Measurements from ENCODE around the gene UBASH3B.

UBASH3B gene

DNA sequence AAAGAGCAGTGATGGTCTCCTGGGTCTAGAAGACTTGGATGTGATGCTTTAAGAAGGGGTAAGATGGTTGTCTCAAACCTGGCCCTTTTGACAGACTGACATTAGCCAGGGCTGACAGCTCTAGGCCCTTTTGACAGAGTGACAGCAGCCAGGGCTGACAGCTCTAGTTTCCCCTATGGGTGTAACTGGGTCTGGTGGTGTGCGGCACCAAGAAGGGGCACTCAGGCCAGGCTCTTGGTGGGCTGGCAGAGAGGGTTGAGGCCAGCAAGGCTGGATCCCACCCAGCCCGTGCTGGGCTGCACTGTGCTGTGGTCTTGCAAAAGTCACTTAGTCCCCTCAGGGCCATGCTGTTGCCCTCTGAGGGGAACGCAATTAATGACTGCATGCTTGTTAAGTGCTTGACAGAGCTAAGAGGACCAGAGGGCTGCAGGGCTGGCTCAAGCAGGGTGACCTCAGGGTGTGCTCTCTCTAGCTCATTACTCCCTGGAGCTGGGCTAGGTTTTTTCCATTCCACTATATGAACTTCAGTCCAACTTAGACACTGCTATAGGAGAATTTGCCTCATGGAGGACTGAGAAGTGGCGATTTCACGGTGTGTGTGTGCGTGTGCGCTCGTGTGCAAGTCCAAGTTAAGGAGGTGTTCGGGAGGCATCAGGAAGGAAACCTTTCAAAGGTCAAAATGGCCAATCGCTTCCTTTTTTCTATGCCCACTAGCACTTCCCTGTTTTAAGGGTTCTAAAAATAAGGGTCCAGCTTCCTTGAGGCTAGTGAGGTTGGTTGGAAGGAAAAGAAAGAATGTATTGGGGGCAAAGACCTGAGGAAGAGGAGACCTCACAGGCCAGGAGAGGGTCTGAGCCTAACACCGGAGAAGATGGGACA is 4.4 kb downstream of the UBASH3B start:
- no peak for TF ChIP-seq ZNF274 (IDR thresholded peaks at IDR 0.05; ENCODE audit: low read depth, low read length)
- no peak overlapping the region for H3K4me3 ChIP-seq (ENCODE audit: low read length)

DNA sequence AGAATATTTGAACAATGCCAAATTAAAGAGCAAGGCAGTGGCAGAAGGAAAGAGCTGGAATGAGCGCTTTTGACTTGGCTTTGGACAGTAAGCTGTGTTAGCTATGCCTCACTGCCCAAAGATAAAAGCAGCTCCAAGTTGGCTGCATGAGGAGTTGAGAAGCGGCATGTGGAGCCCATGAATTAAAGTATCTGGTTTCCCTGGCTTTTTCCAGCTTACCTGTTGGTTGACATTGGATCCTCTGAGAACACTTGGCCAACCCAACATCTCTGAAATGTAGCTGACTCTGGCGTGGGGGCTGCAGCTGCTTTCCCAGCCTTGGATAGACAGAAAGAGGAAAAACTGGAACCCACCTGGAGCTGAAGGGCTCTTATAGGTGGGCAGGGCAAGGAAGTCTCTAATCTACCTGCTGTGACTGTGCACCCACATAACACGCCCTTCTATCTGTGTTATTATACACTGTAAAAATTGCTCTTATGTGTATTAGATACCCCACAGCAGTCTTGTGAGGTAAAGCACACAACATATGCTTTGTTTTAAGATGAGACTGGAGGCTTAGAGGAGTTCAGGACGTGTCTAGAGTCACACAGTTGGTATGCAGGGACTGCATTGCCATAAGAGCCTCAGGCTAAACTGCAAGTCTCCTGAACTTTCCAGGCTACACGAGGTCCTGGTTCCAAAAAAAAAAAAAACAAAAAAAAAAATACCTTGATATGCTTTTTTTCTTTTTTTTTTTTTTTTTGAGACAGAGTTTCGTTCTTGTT is 5.8 kb downstream of the UBASH3B start:
- no peak for TF ChIP-seq ZNF274 (IDR thresholded peaks at IDR 0.05; ENCODE audit: low read depth, low read length)
- no peak overlapping the region for H3K4me3 ChIP-seq (ENCODE audit: low read length)

DNA sequence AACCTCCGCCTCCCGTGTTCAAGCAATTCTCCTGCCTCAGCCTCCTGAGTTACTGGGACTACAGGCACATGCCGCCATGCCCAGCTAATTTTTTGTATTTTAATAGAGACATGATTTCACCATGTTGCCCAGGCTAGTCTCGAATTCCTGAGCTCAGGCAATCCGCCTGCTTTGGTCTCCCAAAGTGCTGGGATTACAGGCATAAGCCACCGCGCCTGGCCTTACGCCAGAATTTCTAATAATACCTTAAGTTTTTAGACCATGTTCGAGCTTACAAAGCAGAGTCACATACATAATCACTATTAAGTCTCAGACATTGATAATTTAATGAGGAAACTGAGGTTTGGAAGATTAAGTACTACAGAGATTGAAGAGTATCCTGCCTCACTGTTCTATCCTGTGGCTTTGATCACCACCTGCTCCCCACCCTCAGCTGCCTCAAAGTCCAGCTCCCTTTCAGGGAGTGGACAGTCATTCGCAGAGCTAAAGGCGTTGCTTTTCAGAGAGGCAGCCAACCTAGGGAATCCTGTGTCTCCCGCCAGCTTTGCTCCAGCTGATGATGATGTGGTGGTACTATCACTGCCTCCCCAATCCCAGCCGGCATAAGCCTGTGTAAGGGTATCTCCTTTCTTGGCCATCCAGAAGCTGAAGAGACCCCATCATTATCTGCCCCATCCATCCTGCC is 7.7 kb downstream of the UBASH3B start:
- H3K4me3 ChIP-seq (ENCODE audit: low read length), result no peak overlapping the region
- no peak for TF ChIP-seq ZNF274 (IDR thresholded peaks at IDR 0.05; ENCODE audit: low read depth, low read length)

DNA sequence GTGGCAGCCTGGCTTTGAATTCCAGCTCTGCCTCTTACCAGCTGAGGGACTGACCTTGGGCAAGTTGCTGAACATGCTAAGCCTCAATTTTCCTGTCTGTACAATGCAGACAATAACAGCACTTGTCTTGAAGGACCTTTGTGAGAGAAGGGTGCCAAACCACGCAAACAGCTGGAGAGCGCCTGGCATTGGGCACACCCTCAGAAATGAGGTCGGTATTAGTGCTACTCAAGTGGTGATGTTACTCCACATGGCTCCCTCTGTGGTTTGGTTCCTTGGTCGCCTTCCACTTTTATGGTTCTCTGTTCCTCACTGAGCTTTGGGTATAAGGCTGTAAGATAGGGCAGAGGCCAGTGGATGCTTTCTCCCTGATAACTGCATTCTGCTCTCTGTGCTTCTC is 8.2 kb downstream of the UBASH3B start:
- TF ChIP-seq ZNF274 (IDR thresholded peaks at IDR 0.05; ENCODE audit: low read depth, low read length), result no peak
- no peak overlapping the region for H3K4me3 ChIP-seq (ENCODE audit: low read length)

DNA sequence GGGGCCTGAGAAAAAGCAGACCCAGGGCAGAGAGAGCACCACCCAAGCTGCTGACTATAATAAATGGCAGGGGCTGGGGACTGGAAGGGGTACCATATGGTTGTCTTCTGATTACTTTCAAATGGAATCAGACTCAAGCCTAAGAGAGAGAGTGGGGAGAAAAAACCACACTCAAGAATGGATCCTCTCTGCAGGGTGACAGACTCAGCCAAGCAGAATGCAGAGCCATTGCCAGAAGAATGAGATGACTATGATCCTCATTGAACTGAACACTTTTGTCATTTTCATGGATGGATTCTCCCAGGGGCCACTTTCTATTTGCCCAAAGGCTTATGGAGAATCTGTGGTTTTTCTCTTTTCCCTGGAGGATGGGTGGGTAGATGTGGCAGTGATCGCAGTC is 8.7 kb downstream of the UBASH3B start:
- H3K4me3 ChIP-seq (ENCODE audit: low read length), result no peak overlapping the region
- TF ChIP-seq ZNF274 (IDR thresholded peaks at IDR 0.05; ENCODE audit: low read depth, low read length), result no peak

DNA sequence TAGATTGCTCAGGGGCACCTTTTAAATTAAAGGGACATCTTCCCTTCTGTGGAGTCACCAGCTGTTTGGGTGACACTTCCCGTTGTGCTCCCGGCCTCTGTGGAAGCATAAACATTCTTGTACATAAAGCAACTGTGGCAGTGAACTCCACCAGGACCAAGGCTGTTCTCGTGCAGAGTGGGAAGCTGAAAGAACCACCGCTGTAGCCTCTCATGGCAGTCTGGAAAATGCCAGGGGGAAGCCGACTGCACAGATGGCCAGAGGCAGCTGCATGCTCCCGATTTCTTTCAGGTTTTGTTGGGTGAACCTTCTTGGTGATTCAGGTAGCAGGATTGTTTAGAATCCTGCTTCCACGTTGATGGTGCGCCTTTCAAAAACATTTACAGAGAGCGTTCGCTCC is 10.3 kb downstream of the UBASH3B start:
- TF ChIP-seq ZNF274 (IDR thresholded peaks at IDR 0.05; ENCODE audit: low read depth, low read length), result no peak
- no peak overlapping the region for H3K4me3 ChIP-seq (ENCODE audit: low read length)

DNA sequence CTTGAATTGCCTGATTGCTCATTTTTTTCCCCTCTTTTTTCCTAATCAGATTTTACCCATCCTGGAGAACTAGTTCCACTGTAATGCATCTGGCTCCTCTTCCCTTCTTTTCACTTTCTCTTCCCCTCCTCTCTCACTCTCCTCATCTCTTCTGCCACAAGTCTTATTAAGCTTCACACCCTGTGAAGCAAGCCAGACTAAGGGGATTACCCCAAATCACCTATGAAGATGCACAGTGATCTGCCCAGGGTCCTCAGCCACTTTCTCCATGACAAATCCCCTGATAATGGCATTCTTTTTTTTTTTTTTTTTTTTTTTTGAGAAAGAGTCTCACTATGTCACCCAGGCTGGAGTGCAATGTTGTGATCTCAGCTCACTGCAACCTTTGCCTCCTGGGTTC is 11.2 kb downstream of the UBASH3B start:
- TF ChIP-seq ZNF274 (IDR thresholded peaks at IDR 0.05; ENCODE audit: low read depth, low read length), result no peak
- H3K4me3 ChIP-seq (ENCODE audit: low read length), result no peak overlapping the region

DNA sequence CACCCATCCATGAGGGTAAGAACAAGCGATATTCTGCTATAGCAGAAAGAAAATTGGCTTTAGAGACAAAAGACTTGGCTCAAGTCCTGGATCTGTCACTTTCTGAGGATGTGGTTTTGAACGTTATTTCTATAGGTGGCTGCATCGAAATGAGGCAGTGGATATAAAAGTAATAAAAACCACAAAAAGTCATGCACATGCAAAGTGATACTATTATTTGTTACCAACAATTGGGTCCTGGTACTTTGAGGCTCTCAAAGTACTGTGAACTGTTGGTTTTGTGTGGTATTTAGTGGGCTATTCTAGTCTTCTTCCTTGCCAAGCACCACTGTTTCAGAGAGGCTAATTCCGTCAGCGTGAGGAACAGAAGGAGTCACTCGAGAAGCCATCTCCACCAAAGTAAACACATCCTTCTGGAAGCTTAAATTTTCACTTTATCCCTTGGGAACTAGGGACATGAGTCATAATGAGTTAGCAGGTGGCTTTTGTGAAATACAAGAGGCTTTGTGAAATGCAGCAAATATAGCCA is 13.1 kb downstream of the UBASH3B start:
- no peak overlapping the region for H3K4me3 ChIP-seq (ENCODE audit: low read length)
- no peak for TF ChIP-seq ZNF274 (IDR thresholded peaks at IDR 0.05; ENCODE audit: low read depth, low read length)

DNA sequence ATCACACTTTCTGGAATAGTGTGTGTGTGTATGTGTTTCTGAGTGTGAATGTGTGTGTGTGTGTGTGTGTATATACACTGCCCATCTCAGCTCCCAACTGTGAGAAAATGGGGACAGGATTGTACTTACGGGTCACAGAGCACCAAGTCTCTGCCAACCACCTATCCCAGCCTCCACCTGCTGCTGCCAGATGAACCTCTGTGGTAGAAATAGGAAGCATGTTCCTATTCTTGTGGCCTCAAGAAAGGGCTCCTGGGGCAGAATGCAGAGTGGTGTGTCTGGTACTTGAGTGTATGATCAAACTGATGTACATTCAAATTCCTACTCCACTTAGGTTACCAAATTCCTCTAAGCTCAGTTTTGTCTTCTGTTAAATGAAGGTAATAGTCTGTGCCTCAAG is 14.6 kb downstream of the UBASH3B start:
- TF ChIP-seq ZNF274 (IDR thresholded peaks at IDR 0.05; ENCODE audit: low read depth, low read length), result no peak
- H3K4me3 ChIP-seq (ENCODE audit: low read length), result no peak overlapping the region

DNA sequence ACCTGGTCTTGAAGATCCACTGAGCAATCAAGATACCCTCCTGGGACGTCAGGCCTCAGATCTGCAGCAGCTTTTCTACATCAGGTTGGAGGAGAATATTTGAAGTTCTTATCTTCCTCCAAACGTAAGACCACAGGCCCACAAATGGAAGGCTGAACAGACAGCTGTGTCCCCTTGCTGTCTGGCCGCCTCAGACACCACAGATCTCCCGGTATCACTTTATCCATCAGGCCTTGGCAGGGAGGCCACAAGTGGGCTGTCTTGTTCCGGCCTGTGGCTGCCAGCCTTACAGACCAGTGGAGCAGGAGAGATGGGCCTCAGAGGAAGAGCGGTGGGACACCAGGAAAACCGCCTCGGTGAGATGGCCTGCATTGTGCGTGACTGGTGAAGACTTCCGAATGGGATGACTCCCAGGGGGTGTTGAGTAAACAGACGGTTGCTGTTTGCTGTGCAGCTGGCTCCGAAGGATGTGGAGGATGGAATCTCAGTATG is 15.9 kb downstream of the UBASH3B start:
- TF ChIP-seq ZNF274 (IDR thresholded peaks at IDR 0.05; ENCODE audit: low read depth, low read length), result no peak
- no peak overlapping the region for H3K4me3 ChIP-seq (ENCODE audit: low read length)

DNA sequence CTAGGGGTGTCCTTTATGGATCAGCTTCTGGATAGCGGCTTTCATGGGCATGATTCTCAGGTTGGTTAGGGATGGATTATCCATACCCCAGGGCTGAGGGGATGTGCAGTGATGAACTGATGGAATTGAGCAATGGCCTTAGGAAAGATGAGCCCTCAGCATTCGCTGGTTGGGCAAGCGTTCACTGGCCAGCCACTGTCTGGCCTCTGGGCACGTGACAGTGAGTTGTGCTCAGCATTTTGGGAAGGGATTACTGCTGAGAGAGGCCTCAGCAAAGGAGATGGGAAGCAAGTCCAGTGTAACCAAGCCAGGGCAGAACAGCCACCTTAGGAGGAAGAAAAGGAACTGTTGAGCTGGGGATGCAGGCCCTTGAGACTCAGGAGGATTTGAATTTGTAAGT is 17.4 kb downstream of the UBASH3B start:
- no peak overlapping the region for H3K4me3 ChIP-seq (ENCODE audit: low read length)
- TF ChIP-seq ZNF274 (IDR thresholded peaks at IDR 0.05; ENCODE audit: low read depth, low read length), result no peak

DNA sequence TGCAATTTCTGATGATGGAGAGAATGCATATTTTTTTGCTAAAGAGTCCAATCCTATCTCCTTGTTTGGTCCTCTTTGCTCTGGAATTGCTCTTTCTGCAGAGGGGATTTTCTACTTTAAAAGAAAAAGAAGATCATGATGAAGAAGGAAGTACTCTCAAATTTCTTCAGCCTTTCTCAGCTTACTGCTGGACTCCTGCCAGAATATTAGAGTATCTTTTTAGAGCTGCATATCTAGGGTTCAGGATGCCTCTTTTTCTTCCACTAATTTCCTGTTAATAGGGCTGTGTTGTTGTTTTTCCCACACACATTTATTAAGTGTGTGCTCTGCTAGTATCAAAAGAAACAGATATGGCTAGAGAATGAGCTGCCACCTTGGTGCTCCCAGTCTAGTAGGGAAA is 18.2 kb downstream of the UBASH3B start:
- TF ChIP-seq ZNF274 (IDR thresholded peaks at IDR 0.05; ENCODE audit: low read depth, low read length), result no peak
- no peak overlapping the region for H3K4me3 ChIP-seq (ENCODE audit: low read length)

DNA sequence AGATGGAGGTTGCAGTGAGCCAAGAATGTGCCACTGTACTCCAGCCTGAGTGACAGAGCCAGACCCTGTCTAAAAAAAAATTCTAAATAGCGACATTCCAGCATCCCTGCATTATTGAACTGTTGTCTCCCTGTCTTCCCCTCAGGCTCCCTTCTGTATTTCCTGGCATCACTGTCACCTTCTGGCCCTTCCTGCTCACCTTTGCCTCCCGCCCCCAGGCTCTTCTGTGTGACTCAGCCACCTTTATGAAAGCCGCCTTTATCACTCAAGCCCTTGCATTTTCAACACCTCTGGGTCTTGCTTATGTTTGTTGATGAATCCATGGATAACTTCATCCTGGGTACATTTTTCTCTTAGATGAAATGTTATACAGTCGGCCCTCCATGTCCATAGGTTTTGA is 21.1 kb downstream of the UBASH3B start:
- TF ChIP-seq ZNF274 (IDR thresholded peaks at IDR 0.05; ENCODE audit: low read depth, low read length), result no peak
- no peak overlapping the region for H3K4me3 ChIP-seq (ENCODE audit: low read length)

DNA sequence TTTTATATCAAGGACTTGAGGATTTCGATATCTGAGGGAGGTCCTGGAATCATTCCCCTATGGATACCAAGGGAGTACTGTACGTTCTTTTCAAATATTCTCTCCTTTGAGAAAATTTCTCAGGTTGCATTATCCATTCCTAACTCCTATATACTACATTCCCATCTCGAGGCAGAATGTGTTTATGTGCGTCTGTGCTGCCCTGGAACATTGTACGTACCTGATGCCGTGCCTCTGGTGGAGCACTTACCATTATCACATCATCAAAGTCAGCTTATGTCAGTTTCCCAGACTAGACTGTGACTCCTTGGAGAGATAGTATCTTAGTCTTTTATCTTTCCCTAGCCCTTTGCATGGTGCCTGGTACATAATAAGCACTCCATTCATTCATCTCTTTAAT is 21.7 kb downstream of the UBASH3B start:
- TF ChIP-seq ZNF274 (IDR thresholded peaks at IDR 0.05; ENCODE audit: low read depth, low read length), result no peak
- H3K4me3 ChIP-seq (ENCODE audit: low read length), result no peak overlapping the region
